OCI-LY7 (cell line): ENCODE results near the gene CAMSAP3.

Experiments used
- EZH2phosphoT487 ChIP-seq: fragments of 200-600 bp; sonication (generic); IDR thresholded peaks from 2 replicates; pipeline ENCODE4 v1.6.1; 2018; ENCODE audit warnings: low read depth, borderline replicate concordance, mild to moderate bottlenecking, mixed run types, antibody characterized with exemption, low read length, moderate library complexity, mixed read lengths
- TF ChIP-seq, protein P1 (sequence below): fragments of 200-600 bp; sonication (generic); conservative IDR thresholded peaks from 2 replicates; pipeline ENCODE4 v1.5.1; 2014; ENCODE audit warnings: mild to moderate bottlenecking, antibody characterized with exemption, low read length, moderate library complexity, mixed read lengths

DNA sequence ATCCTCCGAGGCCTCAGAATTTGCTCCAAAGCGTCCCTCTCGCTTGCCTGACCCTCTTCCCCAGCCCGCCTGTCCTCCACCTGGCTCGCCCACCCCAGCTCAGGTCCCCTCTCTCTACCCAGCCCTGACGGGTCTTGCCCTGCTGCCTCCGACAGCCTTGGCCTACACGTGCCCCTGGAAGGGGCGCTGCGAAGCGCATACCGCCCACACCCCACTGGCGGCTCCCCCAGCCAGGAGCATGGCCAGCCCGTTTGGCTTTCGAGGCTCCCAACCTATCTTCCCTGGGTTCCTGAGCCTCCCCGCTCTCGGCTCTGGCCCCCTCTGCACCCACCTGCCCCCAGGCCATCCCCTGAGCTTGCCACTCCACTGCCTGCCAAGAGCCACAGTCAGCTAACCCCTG lies 29.1 kb downstream of the CAMSAP3 start:
- TF ChIP-seq, protein P1, sequence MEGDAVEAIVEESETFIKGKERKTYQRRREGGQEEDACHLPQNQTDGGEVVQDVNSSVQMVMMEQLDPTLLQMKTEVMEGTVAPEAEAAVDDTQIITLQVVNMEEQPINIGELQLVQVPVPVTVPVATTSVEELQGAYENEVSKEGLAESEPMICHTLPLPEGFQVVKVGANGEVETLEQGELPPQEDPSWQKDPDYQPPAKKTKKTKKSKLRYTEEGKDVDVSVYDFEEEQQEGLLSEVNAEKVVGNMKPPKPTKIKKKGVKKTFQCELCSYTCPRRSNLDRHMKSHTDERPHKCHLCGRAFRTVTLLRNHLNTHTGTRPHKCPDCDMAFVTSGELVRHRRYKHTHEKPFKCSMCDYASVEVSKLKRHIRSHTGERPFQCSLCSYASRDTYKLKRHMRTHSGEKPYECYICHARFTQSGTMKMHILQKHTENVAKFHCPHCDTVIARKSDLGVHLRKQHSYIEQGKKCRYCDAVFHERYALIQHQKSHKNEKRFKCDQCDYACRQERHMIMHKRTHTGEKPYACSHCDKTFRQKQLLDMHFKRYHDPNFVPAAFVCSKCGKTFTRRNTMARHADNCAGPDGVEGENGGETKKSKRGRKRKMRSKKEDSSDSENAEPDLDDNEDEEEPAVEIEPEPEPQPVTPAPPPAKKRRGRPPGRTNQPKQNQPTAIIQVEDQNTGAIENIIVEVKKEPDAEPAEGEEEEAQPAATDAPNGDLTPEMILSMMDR = no peak
- TF ChIP-seq EZH2phosphoT487 = no peak
